GM12891 (cell line): ENCODE measurements around the gene ADAMTS5.

Source experiments
- PAX5 ChIP-seq: IDR thresholded peaks from 2 replicates; pipeline ENCODE4 v1.6.1; 2011; ENCODE audit warnings: low read length, moderate library complexity, mild to moderate bottlenecking; ENCODE audit not compliant: insufficient read depth, severe bottlenecking
- POLR2A ChIP-seq: IDR thresholded peaks from 2 replicates; pipeline ENCODE4 v1.6.1; 2011; ENCODE audit warnings: low read depth, low read length, control low read depth
- POLR2AphosphoS5 ChIP-seq: IDR thresholded peaks from 2 replicates; pipeline ENCODE4 v1.6.1; 2011; ENCODE audit warnings: low read depth, low read length, control low read depth
- POU2F2 ChIP-seq: IDR thresholded peaks from 2 replicates; pipeline ENCODE4 v1.6.1; 2011; ENCODE audit warnings: low read depth, mild to moderate bottlenecking, control low read depth, low read length, moderate library complexity
- SPI1 ChIP-seq: IDR thresholded peaks from 2 replicates; pipeline ENCODE4 v1.6.1; 2011; ENCODE audit warnings: low read depth, low read length, control low read depth
- TAF1 ChIP-seq: IDR thresholded peaks from 2 replicates; pipeline ENCODE4 v1.6.1; 2011; ENCODE audit warnings: low read depth, low read length, control low read depth

DNA sequence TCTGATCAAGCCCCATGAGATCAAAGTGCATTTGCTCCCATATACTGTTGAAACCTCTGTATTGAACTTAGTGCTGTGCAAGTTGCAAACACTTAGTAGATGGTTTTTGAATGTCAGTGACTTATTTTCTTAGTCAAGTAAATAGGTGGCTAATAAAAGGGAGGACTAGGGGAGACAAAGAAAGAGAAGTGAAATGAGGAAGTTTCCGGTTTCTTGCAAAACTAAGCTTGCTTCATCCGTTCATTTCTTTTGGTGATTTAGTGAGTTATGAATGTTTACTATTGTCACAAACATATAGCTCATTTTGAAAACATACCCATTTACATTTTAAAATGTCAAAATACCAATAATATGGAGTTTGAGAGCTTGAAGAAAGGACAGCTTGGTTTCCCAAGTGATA lies 23.0 kb downstream of the ADAMTS5 start:
- TF ChIP-seq POLR2AphosphoS5, result no peak
- no peak for TF ChIP-seq POLR2A
- no peak for TF ChIP-seq TAF1
- TF ChIP-seq SPI1, result no peak
- no peak for TF ChIP-seq PAX5
- no peak for TF ChIP-seq POU2F2
